Measurements from ENCODE around the gene ZC3H13.

GRCh38 chr13:46062185-46062584 is 9.6 kb upstream of the ZC3H13 start:
- no peak for TF ChIP-seq CTCF (IDR thresholded peaks at IDR 0.05)
- no peak for TF ChIP-seq POLR2A (IDR thresholded peaks at IDR 0.05)

Measured in gastroesophageal sphincter (tissue), 3 donors.